SK-N-MC (cell line): Measurements from ENCODE around the gene CMIP.

Experiments used
- EZH2 ChIP-seq: fragments of 200-600 bp; sonication (generic); IDR thresholded peaks from one replicate; pipeline ENCODE4 v1.6.1; 2017; ENCODE audit warnings: antibody characterized with exemption
- POLR2AphosphoS5 ChIP-seq: IDR thresholded peaks from 2 replicates; pipeline ENCODE4 v1.6.1; 2012; ENCODE audit warnings: mild to moderate bottlenecking, low read depth, low read length, borderline replicate concordance

DNA sequence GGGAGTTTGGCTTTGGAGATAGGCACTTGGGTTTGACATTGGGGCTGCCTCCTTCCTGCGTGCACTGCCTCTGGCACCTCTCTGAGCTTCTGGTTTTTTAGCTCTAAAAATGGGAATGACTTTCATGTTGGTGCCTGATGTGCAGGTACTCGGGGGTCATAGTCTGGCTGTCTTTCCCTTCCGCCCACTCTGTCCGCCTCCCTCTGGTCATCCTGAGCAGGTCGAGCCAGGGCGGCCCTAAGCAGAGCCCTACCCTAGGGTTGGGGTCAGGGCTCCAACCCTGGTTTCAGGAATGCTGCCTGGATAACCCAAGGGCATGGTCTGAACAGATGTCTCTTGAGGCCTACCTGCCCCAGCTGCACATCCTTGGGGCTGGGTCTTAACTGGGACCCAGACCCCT is 64.8 kb downstream of the CMIP start:
- TF ChIP-seq EZH2 (no peak), POLR2AphosphoS5 (no peak)
